HepG2 (cell line): ENCODE results near the gene CD79A. TPM values are rescaled to one million over a fixed set of nuclear protein-coding genes. Genes with fewer than 3 reads are reported as not detected.

Experiments used
- CEBPZ ChIP-seq: IDR thresholded peaks from 2 replicates; pipeline ENCODE4 v1.6.1; 2012; ENCODE audit warnings: low read length, improper control_type of control experiment
- JUND ChIP-seq: sonication (generic); formaldehyde crosslinking; IDR thresholded peaks from 2 replicates; pipeline ENCODE4 v1.8.0; 2022; ENCODE audit warnings: mild to moderate bottlenecking, missing genetic modification reagents
- KMT2A ChIP-seq: sonication (generic); formaldehyde crosslinking; IDR thresholded peaks from 2 replicates; pipeline ENCODE4 v1.4.0; 2020; ENCODE audit warnings: missing genetic modification reagents
- LRRFIP1 ChIP-seq: sonication (generic); formaldehyde crosslinking; conservative IDR thresholded peaks from 2 replicates; pipeline ENCODE4 v1.4.0; 2020; ENCODE audit warnings: missing genetic modification reagents
- PAWR ChIP-seq: sonication (generic); formaldehyde crosslinking; IDR thresholded peaks from 2 replicates; pipeline ENCODE4 v1.4.0; 2020; ENCODE audit warnings: missing genetic modification reagents, mild to moderate bottlenecking, borderline replicate concordance
- PAXIP1 ChIP-seq: sonication (generic); formaldehyde crosslinking; conservative IDR thresholded peaks from 2 replicates; pipeline ENCODE4 v1.4.0; 2020; ENCODE audit warnings: mild to moderate bottlenecking, missing genetic modification reagents, moderate library complexity
- POLR2A ChIP-seq, 2 experiments: IDR thresholded peaks; 2 replicates each; pipeline ENCODE4 v1.6.1; 2011; ENCODE audit warnings: low read depth in 2 of 2, low read length in 2 of 2, mild to moderate bottlenecking in 1 of 2, moderate library complexity in 1 of 2; ENCODE audit not compliant: insufficient read depth in 1 of 2
- RBFOX2 ChIP-seq: fragments of 200-400 bp; formaldehyde crosslinking; IDR thresholded peaks from 2 replicates; pipeline ENCODE4 v1.6.1; 2017; ENCODE audit warnings: low read depth, mild to moderate bottlenecking, low read length
- WIZ ChIP-seq: sonication (generic); formaldehyde crosslinking; IDR thresholded peaks from 2 replicates; pipeline ENCODE4 v1.5.1; 2020; ENCODE audit warnings: mild to moderate bottlenecking, missing genetic modification reagents
- ZNF138 ChIP-seq: sonication (generic); formaldehyde crosslinking; IDR thresholded peaks from 2 replicates; pipeline ENCODE4 v1.5.0; 2020; ENCODE audit warnings: mild to moderate bottlenecking, low read depth, missing genetic modification reagents
- ZNF225 ChIP-seq: sonication (generic); formaldehyde crosslinking; IDR thresholded peaks from 2 replicates; pipeline ENCODE4 v1.4.0; 2020; ENCODE audit warnings: mild to moderate bottlenecking, missing genetic modification reagents
- ZNF235 ChIP-seq: sonication (generic); formaldehyde crosslinking; IDR thresholded peaks from 2 replicates; pipeline ENCODE4 v1.8.1; 2023; ENCODE audit warnings: mild to moderate bottlenecking, missing genetic modification reagents, borderline replicate concordance
- ZNF333 ChIP-seq: sonication (generic); formaldehyde crosslinking; IDR thresholded peaks from 2 replicates; pipeline ENCODE4 v1.4.0; 2020; ENCODE audit warnings: mild to moderate bottlenecking, missing genetic modification reagents, borderline replicate concordance
- ZNF335 ChIP-seq: sonication (generic); formaldehyde crosslinking; IDR thresholded peaks from 2 replicates; pipeline ENCODE4 v1.4.0; 2020; ENCODE audit warnings: missing genetic modification reagents
- ZNF343 ChIP-seq: sonication (generic); formaldehyde crosslinking; IDR thresholded peaks from 2 replicates; pipeline ENCODE4 v1.4.0; 2020; ENCODE audit warnings: mild to moderate bottlenecking, missing genetic modification reagents
- ZNF503 ChIP-seq: sonication (generic); formaldehyde crosslinking; IDR thresholded peaks from 2 replicates; pipeline ENCODE4 v1.4.0; 2020; ENCODE audit warnings: missing genetic modification reagents
- ZNF7 ChIP-seq: IDR thresholded peaks from 2 replicates; pipeline ENCODE4 v1.6.1; 2016; ENCODE audit warnings: missing biosample characterization, missing genetic modification reagents
- ZNF788 ChIP-seq: sonication (generic); formaldehyde crosslinking; IDR thresholded peaks from 2 replicates; pipeline ENCODE4 v1.5.0; 2020; ENCODE audit warnings: mild to moderate bottlenecking, missing genetic modification reagents, borderline replicate concordance
- polyA plus RNA-seq, 8 experiments: library from polyadenylated mRNA; depleted of rRNA in 3 of 8; stranded (reverse) in 7 of 8; unstranded in 1 of 8; fragments of >200 nt; fragmentation: Illumina TruSeq in 4 of 8; extraction: Trizol in 4 of 8; gene quantifications; 2 replicates each; pipeline versions ENCODE4 v1.2.1 to v1.2.3, GENCODE V29; 2011 to 2016; ENCODE audit warnings: low read depth in 4 of 8, missing spikeins in 1 of 8, mixed read lengths in 1 of 8; ENCODE audit not compliant: insufficient read depth in 1 of 8
- total RNA-seq, 5 experiments: library from RNA; depleted of rRNA; stranded (reverse); fragments of >200 nt; fragmentation: Illumina TruSeq; extraction: Trizol; gene quantifications; 2 replicates each; pipeline ENCODE4 v1.2.3, GENCODE V29; 2016; ENCODE audit warnings: low read depth in 1 of 5

Gene CD79A
- total and polyA plus RNA-seq, 2 of the 13 experiments (the other 11 are each of a cell fraction or from before 2014, with no cell fraction given), result 0.24 to 0.33 TPM

GRCh38 chr19:41861116-41861768 is 15.8 kb upstream of the CD79A start (continued):
- TF ChIP-seq CEBPZ (no peak), KMT2A (CRISPR knock-in tag) (no peak), WIZ (CRISPR knock-in tag) (no peak), ZNF7 (CRISPR knock-in tag) (no peak), RBFOX2 (0 out of 2 replicates have a peak, but pooled peaks have one; percentile 40), PAXIP1 (no peak), ZNF343 (0 out of 2 replicates have a peak, but pooled peaks have one; percentile 34), ZNF335 (CRISPR knock-in tag) (no peak), ZNF225 (CRISPR knock-in tag) (peak; percentile 7; the same call in 1 of the 2 replicates), PAWR (no peak), ZNF503 (no peak), ZNF788 (CRISPR knock-in tag) (no peak), ZNF235 (CRISPR knock-in tag) (no peak), ZNF138 (CRISPR knock-in tag) (no peak), LRRFIP1 (CRISPR knock-in tag) (no peak), JUND (CRISPR knock-in tag) (no peak), ZNF333 (CRISPR knock-in tag) (no peak), POLR2A (IDR thresholded peaks at IDR 0.05; ENCODE audit: insufficient read depth in 1 of 2, low read depth in 2 of 2, low read length in 2 of 2) (peak; percentile 7 to 9; a peak in 1 of 4 replicates)
